ENCODE results near the gene CCDC174.

GRCh38 chr3:14614189-14614588, 37.4 kb upstream of the CCDC174 start:
- TF ChIP-seq CTCF (IDR thresholded peaks at IDR 0.05) (no peak), POLR2A (IDR thresholded peaks at IDR 0.05; ENCODE audit: low read length) (no peak), CEBPB (IDR thresholded peaks at IDR 0.05) (no peak), USF2 (IDR thresholded peaks at IDR 0.05) (no peak), RNF2 (IDR thresholded peaks at IDR 0.05; ENCODE audit: borderline replicate concordance, low read depth) (no peak), HOXA7 (CRISPR knock-in tag; IDR thresholded peaks at IDR 0.05) (no peak), SREBF2 (IDR thresholded peaks at IDR 0.05) (no peak), MAZ (IDR thresholded peaks at IDR 0.05; ENCODE audit: borderline replicate concordance, low read depth, low read length) (no peak), ESRRA (IDR thresholded peaks at IDR 0.05; ENCODE audit: borderline replicate concordance, low read length) (no peak), PBX3 (IDR thresholded peaks at IDR 0.05) (no peak)

Measured in A549 (cell line).